ENCODE data around the gene ZFR. TPM values are rescaled to one million over a fixed set of nuclear protein-coding genes. Genes with fewer than 3 reads are reported as not detected.

The ZFR gene
- total and polyA plus RNA-seq, 2 experiments from 2014 or later, result 103 to 124 TPM

GRCh38 chr5:32387841-32388240, 56.7 kb downstream of the ZFR start:
- H2AFZ ChIP-seq, result no peak overlapping the region
- H3K4me2 ChIP-seq (ENCODE audit: unreplicated experiment), result peak overlapping the region; percentile 57
- no peaks in the 10 kb centered on the region for H4K20me1 ChIP-seq (ENCODE audit: insufficient read depth)
- peaks cover 66% of the 10 kb centered on the region for H3K79me2 ChIP-seq (ENCODE audit: insufficient read depth)
- peaks cover 72% of the 10 kb centered on the region for H3K36me3 ChIP-seq (ENCODE audit: low read depth)
- peak; percentile 9 for DNase-seq
- H3K9me3 ChIP-seq (ENCODE audit: low read depth), result no peaks in the 10 kb centered on the region
- H3K27ac ChIP-seq, result peak overlapping the region; percentile 97
- no peaks in the 10 kb centered on the region for H3K27me3 ChIP-seq (replicated peaks; ENCODE audit: insufficient read depth)
- no peaks in the 10 kb centered on the region for H3K9me2 ChIP-seq (ENCODE audit: insufficient read depth)
- peaks cover 39% of the 10 kb centered on the region for H3K4me1 ChIP-seq (ENCODE audit: insufficient read depth)
- H3K4me3 ChIP-seq, result peak overlapping the region; percentile 26; the same call in 1 of the 2 replicates
- TF ChIP-seq EZH2phosphoT487 (IDR thresholded peaks at IDR 0.05; ENCODE audit: insufficient read depth, low read depth) (no peak), EZH2 (IDR thresholded peaks at IDR 0.05; ENCODE audit: insufficient read depth, poor library complexity, severe bottlenecking) (no peak)
- H3K9ac ChIP-seq, result peak overlapping the region; percentile 33
- in situ Hi-C loops (cut with MboI), result no loop called here
- peaks cover 46% of the 10 kb centered on the region for H3F3A ChIP-seq (ENCODE audit: insufficient read depth)

GRCh38 chr5:32387211-32387610, 57.3 kb downstream of the ZFR start:
- Histone ChIP-seq H3K9ac (peak overlapping the region; percentile 2; the same call in 1 of the 2 replicates), H3K4me1 (ENCODE audit: insufficient read depth) (peaks cover 39% of the 10 kb centered on the region), H3K79me2 (ENCODE audit: insufficient read depth) (peaks cover 67% of the 10 kb centered on the region), H3K4me2 (ENCODE audit: unreplicated experiment) (peak overlapping the region; percentile 57), H4K20me1 (ENCODE audit: insufficient read depth) (no peaks in the 10 kb centered on the region), H3K27ac (peak overlapping the region; percentile 97), H3F3A (ENCODE audit: insufficient read depth) (peaks cover 39% of the 10 kb centered on the region), H3K9me3 (ENCODE audit: low read depth) (no peaks in the 10 kb centered on the region), H3K9me2 (ENCODE audit: insufficient read depth) (no peaks in the 10 kb centered on the region), H3K4me3 (no peak overlapping the region), H2AFZ (no peak overlapping the region), H3K27me3 (replicated peaks; ENCODE audit: insufficient read depth) (no peaks in the 10 kb centered on the region), H3K36me3 (ENCODE audit: low read depth) (peaks cover 78% of the 10 kb centered on the region)
- 17 to 19% methylated on average over 3 of the region's 3 CpGs for WGBS, 2 experiments (ENCODE audit: low coverage in 1 of 2, low lambda C conversion rate in 2 of 2, missing lambda C conversion rate in 2 of 2)
- DNase-seq, result peak; percentile 47
- in situ Hi-C loops (cut with MboI), result no loop called here
- TF ChIP-seq EZH2 (IDR thresholded peaks at IDR 0.05; ENCODE audit: insufficient read depth, poor library complexity, severe bottlenecking) (no peak), EZH2phosphoT487 (IDR thresholded peaks at IDR 0.05; ENCODE audit: insufficient read depth, low read depth) (no peak)

- Histone ChIP-seq H4K20me1 (ENCODE audit: insufficient read depth) (no peaks in the 10 kb centered on the region), H3K27me3 (replicated peaks; ENCODE audit: insufficient read depth) (no peaks in the 10 kb centered on the region), H3F3A (ENCODE audit: insufficient read depth) (peaks cover 19% of the 10 kb centered on the region), H3K4me3 (no peak overlapping the region), H2AFZ (no peak overlapping the region), H3K9me2 (ENCODE audit: insufficient read depth) (no peaks in the 10 kb centered on the region), H3K36me3 (ENCODE audit: low read depth) (peaks cover 88% of the 10 kb centered on the region), H3K9me3 (ENCODE audit: low read depth) (no peaks in the 10 kb centered on the region), H3K4me1 (ENCODE audit: insufficient read depth) (peaks cover 24% of the 10 kb centered on the region), H3K27ac (no peak overlapping the region), H3K79me2 (ENCODE audit: insufficient read depth) (peaks cover 66% of the 10 kb centered on the region), H3K4me2 (ENCODE audit: unreplicated experiment) (no peak overlapping the region), H3K9ac (no peak overlapping the region)
- no peak for TF ChIP-seq EZH2 (IDR thresholded peaks at IDR 0.05; ENCODE audit: insufficient read depth, poor library complexity, severe bottlenecking)
- no peak for TF ChIP-seq EZH2phosphoT487 (IDR thresholded peaks at IDR 0.05; ENCODE audit: insufficient read depth, low read depth)
- in situ Hi-C loops (cut with MboI), result no loop called here
- DNase-seq, result no peak
Observed at GRCh38 chr5:32384621-32385020, 59.9 kb downstream of the ZFR start.

- 98 to 100% methylated on average over 3 of the region's 3 CpGs for WGBS, 2 experiments (ENCODE audit: low coverage in 1 of 2, low lambda C conversion rate in 2 of 2, missing lambda C conversion rate in 2 of 2)
- in situ Hi-C loops (cut with MboI), result no loop called here
Observed at GRCh38 chr5:32383586-32383985, 61.0 kb downstream of the ZFR start.

GRCh38 chr5:32383065-32383464, 61.5 kb downstream of the ZFR start:
- in situ Hi-C loops (cut with MboI), result no loop called here

More at GRCh38 chr5:32383586-32383985, 61.0 kb downstream of the ZFR start:
- no peaks in the 10 kb centered on the region for H3K27me3 ChIP-seq (replicated peaks; ENCODE audit: insufficient read depth)
- no peaks in the 10 kb centered on the region for H3K9me2 ChIP-seq (ENCODE audit: insufficient read depth)
- no peak overlapping the region for H3K9ac ChIP-seq
- peaks cover 62% of the 10 kb centered on the region for H3K79me2 ChIP-seq (ENCODE audit: insufficient read depth)
- H4K20me1 ChIP-seq (ENCODE audit: insufficient read depth), result no peaks in the 10 kb centered on the region
- H3K36me3 ChIP-seq (ENCODE audit: low read depth), result peaks cover 89% of the 10 kb centered on the region
- H3K4me3 ChIP-seq, result no peak overlapping the region
- peaks cover 19% of the 10 kb centered on the region for H3K4me1 ChIP-seq (ENCODE audit: insufficient read depth)
- H3K27ac ChIP-seq, result no peak overlapping the region
- H3K4me2 ChIP-seq (ENCODE audit: unreplicated experiment), result no peak overlapping the region
- peaks cover 15% of the 10 kb centered on the region for H3F3A ChIP-seq (ENCODE audit: insufficient read depth)
- TF ChIP-seq EZH2phosphoT487 (IDR thresholded peaks at IDR 0.05; ENCODE audit: insufficient read depth, low read depth), result no peak
- no peak for TF ChIP-seq EZH2 (IDR thresholded peaks at IDR 0.05; ENCODE audit: insufficient read depth, poor library complexity, severe bottlenecking)
- DNase-seq, result no peak
- no peak overlapping the region for H2AFZ ChIP-seq
- no peaks in the 10 kb centered on the region for H3K9me3 ChIP-seq (ENCODE audit: low read depth)

More at GRCh38 chr5:32383065-32383464, 61.5 kb downstream of the ZFR start:
- TF ChIP-seq EZH2phosphoT487 (IDR thresholded peaks at IDR 0.05; ENCODE audit: insufficient read depth, low read depth) (no peak), EZH2 (IDR thresholded peaks at IDR 0.05; ENCODE audit: insufficient read depth, poor library complexity, severe bottlenecking) (no peak)
- H3K9me3 ChIP-seq (ENCODE audit: low read depth), result no peaks in the 10 kb centered on the region
- H3F3A ChIP-seq (ENCODE audit: insufficient read depth), result peaks cover 10% of the 10 kb centered on the region
- no peak for DNase-seq
- H3K4me2 ChIP-seq (ENCODE audit: unreplicated experiment), result no peak overlapping the region
- H3K27me3 ChIP-seq (replicated peaks; ENCODE audit: insufficient read depth), result no peaks in the 10 kb centered on the region
- no peak overlapping the region for H3K9ac ChIP-seq
- peaks cover 64% of the 10 kb centered on the region for H3K79me2 ChIP-seq (ENCODE audit: insufficient read depth)
- H3K9me2 ChIP-seq (ENCODE audit: insufficient read depth), result no peaks in the 10 kb centered on the region
- no peak overlapping the region for H2AFZ ChIP-seq
- no peaks in the 10 kb centered on the region for H4K20me1 ChIP-seq (ENCODE audit: insufficient read depth)
- H3K4me1 ChIP-seq (ENCODE audit: insufficient read depth), result peaks cover 15% of the 10 kb centered on the region
- H3K4me3 ChIP-seq, result no peak overlapping the region
- peaks cover 90% of the 10 kb centered on the region for H3K36me3 ChIP-seq (ENCODE audit: low read depth)
- WGBS, 2 experiments (ENCODE audit: low coverage in 1 of 2, low lambda C conversion rate in 2 of 2, missing lambda C conversion rate in 2 of 2), result 96 to 97% methylated on average over 2 of the region's 2 CpGs
- no peak overlapping the region for H3K27ac ChIP-seq
